ENCODE measurements around the gene JADE2.

The JADE2 gene

GRCh38 chr5:134526483-134527155 is 1.1 kb downstream of the JADE2 start:
- Histone ChIP-seq H3K27me3 (ENCODE audit: insufficient read depth, low read depth, severe bottlenecking) (no peaks in the 10 kb centered on the region), H3K4me3 (ENCODE audit: low read depth, low read length) (peak overlapping the region; percentile 56), H3K27ac (peak overlapping the region; percentile 95), H3K9me3 (ENCODE audit: severe bottlenecking) (no peaks in the 10 kb centered on the region), H3K36me3 (no peaks in the 10 kb centered on the region)
- TF ChIP-seq, protein P1, sequence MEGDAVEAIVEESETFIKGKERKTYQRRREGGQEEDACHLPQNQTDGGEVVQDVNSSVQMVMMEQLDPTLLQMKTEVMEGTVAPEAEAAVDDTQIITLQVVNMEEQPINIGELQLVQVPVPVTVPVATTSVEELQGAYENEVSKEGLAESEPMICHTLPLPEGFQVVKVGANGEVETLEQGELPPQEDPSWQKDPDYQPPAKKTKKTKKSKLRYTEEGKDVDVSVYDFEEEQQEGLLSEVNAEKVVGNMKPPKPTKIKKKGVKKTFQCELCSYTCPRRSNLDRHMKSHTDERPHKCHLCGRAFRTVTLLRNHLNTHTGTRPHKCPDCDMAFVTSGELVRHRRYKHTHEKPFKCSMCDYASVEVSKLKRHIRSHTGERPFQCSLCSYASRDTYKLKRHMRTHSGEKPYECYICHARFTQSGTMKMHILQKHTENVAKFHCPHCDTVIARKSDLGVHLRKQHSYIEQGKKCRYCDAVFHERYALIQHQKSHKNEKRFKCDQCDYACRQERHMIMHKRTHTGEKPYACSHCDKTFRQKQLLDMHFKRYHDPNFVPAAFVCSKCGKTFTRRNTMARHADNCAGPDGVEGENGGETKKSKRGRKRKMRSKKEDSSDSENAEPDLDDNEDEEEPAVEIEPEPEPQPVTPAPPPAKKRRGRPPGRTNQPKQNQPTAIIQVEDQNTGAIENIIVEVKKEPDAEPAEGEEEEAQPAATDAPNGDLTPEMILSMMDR (IDR thresholded peaks at IDR 0.05; ENCODE audit: low read depth, low read length): peak; percentile 60
- no peak for DNase-seq

- Histone ChIP-seq H3K27ac (peak overlapping the region; percentile 95), H3K9me3 (ENCODE audit: severe bottlenecking) (no peaks in the 10 kb centered on the region), H3K27me3 (ENCODE audit: insufficient read depth, low read depth, severe bottlenecking) (no peaks in the 10 kb centered on the region), H3K4me3 (ENCODE audit: low read depth, low read length) (peak overlapping the region; percentile 56), H3K36me3 (no peaks in the 10 kb centered on the region)
- peak; percentile 94 for DNase-seq
- TF ChIP-seq, protein P1 (IDR thresholded peaks at IDR 0.05; ENCODE audit: low read depth, low read length): peak; percentile 73
Measured at GRCh38 chr5:134527156-134527960, 1.9 kb downstream of the JADE2 start.

DNA sequence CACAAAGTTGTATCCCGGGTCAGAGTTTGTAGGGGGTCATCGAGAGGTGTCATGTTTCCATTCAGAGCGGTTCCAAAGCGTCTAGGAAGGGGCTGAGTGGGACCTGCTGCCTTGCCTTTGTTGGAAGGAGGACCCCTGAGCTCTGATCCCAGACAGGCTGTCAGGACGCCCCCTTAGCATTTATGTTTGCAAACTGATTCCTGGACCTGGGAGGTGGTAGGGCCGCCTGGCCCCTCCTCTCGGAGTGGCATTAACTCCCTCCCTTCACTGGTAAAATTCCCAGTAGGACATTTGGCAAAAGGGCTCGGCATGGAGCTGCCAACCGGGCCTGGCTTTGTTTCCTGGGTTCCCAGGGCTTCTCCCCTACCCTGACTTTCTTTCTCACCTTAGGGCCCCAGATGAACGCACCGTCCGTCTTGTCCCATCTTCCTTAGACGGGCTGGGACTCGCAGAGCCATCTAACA is 2.5 kb downstream of the JADE2 start:
- DNase-seq: no peak
- Histone ChIP-seq H3K27ac (peak overlapping the region; percentile 95), H3K9me3 (ENCODE audit: severe bottlenecking) (no peaks in the 10 kb centered on the region), H3K27me3 (ENCODE audit: insufficient read depth, low read depth, severe bottlenecking) (no peaks in the 10 kb centered on the region), H3K4me3 (ENCODE audit: low read depth, low read length) (peak overlapping the region; percentile 56), H3K36me3 (no peaks in the 10 kb centered on the region)
- TF ChIP-seq, protein P1 (IDR thresholded peaks at IDR 0.05; ENCODE audit: low read depth, low read length): no peak

GRCh38 chr5:134528556-134528955 is 3.1 kb downstream of the JADE2 start:
- Histone ChIP-seq H3K4me3 (ENCODE audit: low read depth, low read length) (no peak overlapping the region), H3K27me3 (ENCODE audit: insufficient read depth, low read depth, severe bottlenecking) (no peaks in the 10 kb centered on the region), H3K9me3 (ENCODE audit: severe bottlenecking) (no peaks in the 10 kb centered on the region), H3K36me3 (no peaks in the 10 kb centered on the region), H3K27ac (peak overlapping the region; percentile 95)
- DNase-seq: no peak
- TF ChIP-seq, protein P1 (IDR thresholded peaks at IDR 0.05; ENCODE audit: low read depth, low read length): no peak

- Histone ChIP-seq H3K9me3 (ENCODE audit: severe bottlenecking) (no peaks in the 10 kb centered on the region), H3K36me3 (no peaks in the 10 kb centered on the region), H3K4me3 (ENCODE audit: low read depth, low read length) (no peak overlapping the region), H3K27me3 (ENCODE audit: insufficient read depth, low read depth, severe bottlenecking) (no peaks in the 10 kb centered on the region), H3K27ac (peak overlapping the region; percentile 69)
- DNase-seq: no peak
- TF ChIP-seq, protein P1 (IDR thresholded peaks at IDR 0.05; ENCODE audit: low read depth, low read length): no peak
Measured at GRCh38 chr5:134529460-134529859, 4.0 kb downstream of the JADE2 start.

All from WERI-Rb-1 (cell line).